ENCODE results near the gene CSF1. TPM values are rescaled to one million over a fixed set of nuclear protein-coding genes. Genes with fewer than 3 reads are reported as not detected.

The CSF1 gene
- polyA plus RNA-seq, 1 of the 3 experiments (the other 2 are of a cell fraction): 31.9 TPM

GRCh38 chr1:109925159-109925990, 14.7 kb downstream of the CSF1 start:
- Histone ChIP-seq H3K79me2 (ENCODE audit: insufficient read depth) (no peaks in the 10 kb centered on the region), H3K9ac (no peak overlapping the region), H3K4me1 (ENCODE audit: control insufficient read depth in 1 of 2, insufficient read depth in 2 of 2, low read depth in 1 of 2, low read length in 1 of 2) (peaks cover 0 to 26% of the 10 kb centered on the region in 2 experiments; a peak in 1 of 4 replicates), H4K20me1 (ENCODE audit: insufficient read depth) (no peaks in the 10 kb centered on the region), H3K9me3 (no peaks in the 10 kb centered on the region), H3K9me2 (no peaks in the 10 kb centered on the region), H3K27ac (ENCODE audit: low read depth in 2 of 2, low read length in 1 of 2) (no peak overlapping the region), H3K36me3 (replicated peaks in 1 of 2; ENCODE audit: control insufficient read depth in 1 of 2, insufficient read depth in 2 of 2, low read length in 1 of 2) (peaks cover 7 to 45% of the 10 kb centered on the region in 2 experiments), H3K4me2 (no peak overlapping the region), H3K27me3 (ENCODE audit: insufficient read depth) (no peaks in the 10 kb centered on the region), H3K4me3 (ENCODE audit: low read depth in 2 of 2, low read length in 1 of 2) (no peak overlapping the region), H2AFZ (ENCODE audit: low read depth) (no peak overlapping the region), H3F3A (replicated peaks; ENCODE audit: insufficient read depth) (no peaks in the 10 kb centered on the region)
- DNase-seq: no peak
- ChIA-PET CTCF (interaction anchor here (1.1 to 3.0 kb wide), 3 partner anchors 8 to 59 kb away, joined by 3 to 19 read pairs (median 5); partner anchors contain the start of gene AHCYL1), POLR2A (no interaction called here)
- no peak for TF ChIP-seq FOSL2 (IDR thresholded peaks at IDR 0.05; ENCODE audit: borderline replicate concordance, low read depth)
- TF ChIP-seq MXI1 (IDR thresholded peaks at IDR 0.05; ENCODE audit: low read depth, low read length): no peak
- TF ChIP-seq RAD21 (IDR thresholded peaks at IDR 0.05; ENCODE audit: low read length): no peak
- no peak for TF ChIP-seq ZBTB33 (IDR thresholded peaks at IDR 0.05; ENCODE audit: borderline replicate concordance, low read depth)
- no peak for TF ChIP-seq GATA2 (CRISPR knock-in tag; IDR thresholded peaks at IDR 0.05)
- no peak for TF ChIP-seq ELF1 (IDR thresholded peaks at IDR 0.05)
- TF ChIP-seq YY1 (IDR thresholded peaks at IDR 0.05; ENCODE audit: low read depth): no peak
- no peak for TF ChIP-seq CTCF (IDR thresholded peaks at IDR 0.05)
- TF ChIP-seq GABPA (IDR thresholded peaks at IDR 0.05; ENCODE audit: low read depth): no peak
- TF ChIP-seq USF2 (IDR thresholded peaks at IDR 0.05; ENCODE audit: borderline replicate concordance, low read depth, low read length): no peak
- TF ChIP-seq JUND (IDR thresholded peaks at IDR 0.05): no peak
- no peak for TF ChIP-seq MAX (IDR thresholded peaks at IDR 0.05; ENCODE audit: low read depth)
- no peak for TF ChIP-seq NRF1 (IDR thresholded peaks at IDR 0.05; ENCODE audit: low read depth, low read length)
- no peak for TF ChIP-seq TEAD4 (IDR thresholded peaks at IDR 0.05; ENCODE audit: borderline replicate concordance, insufficient read depth)
- 98% methylated on average over 6 of the region's 8 CpGs for WGBS (ENCODE audit: low lambda C conversion rate)

All from SK-N-SH (cell line).